Myocyte (in vitro differentiated cells): ENCODE results near the gene ANXA8. TPM values are rescaled to one million over a fixed set of nuclear protein-coding genes. Genes with fewer than 3 reads are reported as not detected.
A peak's percentile ranks its signal among the peaks of the same experiment; 100 is the strongest.
"Not testable (repeated sequence)": the region's sequence is repeated elsewhere in the genome, so short reads cannot be mapped to it uniquely, and the experiment has no call there.

ENCODE experiments used
- DNase-seq: peaks from one replicate; pipeline ENCODE4 v3.0.0-alpha.2; 2012; ENCODE audit warnings: low read depth
- total RNA-seq: library from RNA; depleted of rRNA; stranded (reverse); fragments of >200 nt; gene quantifications from 2 replicates; pipeline ENCODE4 v1.2.3, GENCODE V29; 2014

Gene ANXA8
- total RNA-seq, 1 donor from 2014 or later = not detected

DNA sequence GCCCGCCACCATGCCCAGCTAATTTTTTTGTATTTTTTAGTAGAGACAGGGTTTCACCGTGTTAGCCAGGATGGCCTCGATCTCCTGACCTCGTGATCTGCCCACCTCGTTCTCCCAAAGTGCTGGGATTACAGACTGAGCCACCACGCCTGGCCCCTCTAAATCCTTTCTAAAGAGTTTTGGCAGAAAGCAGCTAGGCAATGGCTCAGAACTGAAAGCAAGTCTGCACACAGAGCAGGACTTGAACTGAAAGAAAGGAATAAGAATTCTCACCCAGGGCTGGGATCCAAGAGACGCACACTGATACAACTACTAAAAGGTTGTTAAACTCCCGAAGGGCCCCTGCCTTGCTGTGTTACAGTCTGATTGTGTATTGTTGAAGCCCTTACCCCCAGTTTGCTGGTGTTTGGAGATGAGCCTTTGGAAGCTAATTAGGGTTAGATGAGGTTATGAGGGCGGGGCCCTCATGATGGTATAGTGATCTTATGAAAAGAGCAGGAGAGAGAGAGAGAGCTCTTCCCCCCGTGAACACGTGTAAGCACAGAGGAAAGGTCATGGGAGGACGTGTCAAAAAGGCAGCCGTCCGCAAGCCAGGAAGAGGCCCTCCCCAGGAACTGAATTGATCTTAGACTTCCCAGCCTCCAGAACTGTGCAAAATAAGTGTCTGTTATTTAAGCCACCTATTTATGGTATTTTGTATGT lies 18.5 kb downstream of the ANXA8 start:
- DNase-seq = not testable (repeated sequence)

- DNase-seq = not testable (repeated sequence)
These were observed 21.1 kb downstream of the ANXA8 start for GRCh38 chr10:47462577-47463358.

DNA sequence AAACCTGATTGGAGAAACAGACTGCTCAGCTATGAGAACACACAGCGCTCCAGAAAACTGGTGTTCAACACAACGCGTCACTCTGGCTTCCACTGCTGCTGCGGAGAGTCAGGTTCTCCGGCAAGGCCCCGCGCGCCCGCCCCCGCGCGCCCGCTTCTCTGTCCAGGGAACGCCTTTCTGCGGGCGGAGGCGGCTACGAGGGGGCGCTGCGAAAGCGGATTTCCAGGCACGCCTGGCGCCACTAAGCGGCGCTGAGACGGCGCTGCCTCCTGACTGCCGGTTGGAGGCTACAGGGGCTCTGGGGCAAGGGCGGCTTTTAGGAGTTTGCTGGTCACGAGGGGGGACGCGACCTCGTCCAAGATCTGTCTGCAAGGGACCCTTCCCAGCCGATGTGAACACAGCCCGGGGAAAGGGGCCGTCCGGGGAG lies 22.6 kb downstream of the ANXA8 start:
- DNase-seq = peak; percentile 56

GRCh38 chr10:47458466-47459154 lies 25.3 kb downstream of the ANXA8 start:
- DNase-seq = peak; percentile 16

GRCh38 chr10:47457826-47458225 lies 26.1 kb downstream of the ANXA8 start:
- no peak for DNase-seq

GRCh38 chr10:47457528-47457820 lies 26.4 kb downstream of the ANXA8 start:
- DNase-seq = no peak

DNA sequence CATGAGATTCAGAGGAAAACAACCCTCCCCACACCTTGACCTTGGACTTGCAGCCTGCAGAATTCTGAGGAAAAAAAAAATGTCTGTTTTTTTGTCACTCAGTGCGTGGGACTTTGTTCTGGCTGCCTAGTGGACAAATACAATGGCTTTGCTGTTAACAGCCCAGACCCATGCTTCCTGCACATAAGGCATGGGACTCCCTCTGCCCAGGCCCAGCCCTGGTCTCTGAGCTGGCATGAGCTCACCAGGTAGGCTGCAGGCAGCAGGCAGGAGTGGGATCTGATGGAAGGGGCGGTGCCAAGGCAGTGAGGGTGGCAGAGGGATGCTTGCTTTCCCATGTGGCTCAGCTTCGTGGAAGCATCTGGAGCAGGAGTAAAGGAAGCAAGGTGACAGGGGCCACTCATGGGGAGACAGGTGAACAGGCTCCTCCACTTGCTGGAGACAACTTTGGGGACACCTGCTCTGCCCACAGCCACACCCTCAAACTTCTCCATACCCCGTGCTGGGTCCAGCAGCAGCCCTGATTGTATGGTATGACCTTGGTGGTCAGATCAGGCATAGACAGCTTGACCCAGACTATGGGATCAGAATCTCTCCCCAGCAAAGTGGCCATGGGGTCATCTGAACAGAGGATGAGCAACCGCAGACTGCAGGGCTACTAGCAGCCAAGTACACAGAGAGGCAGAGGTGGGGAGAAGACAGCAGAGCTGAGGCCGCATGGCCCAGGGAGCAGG lies 27.0 kb downstream of the ANXA8 start:
- DNase-seq = no peak

GRCh38 chr10:47456079-47456785 lies 27.7 kb downstream of the ANXA8 start:
- DNase-seq = no peak

DNA sequence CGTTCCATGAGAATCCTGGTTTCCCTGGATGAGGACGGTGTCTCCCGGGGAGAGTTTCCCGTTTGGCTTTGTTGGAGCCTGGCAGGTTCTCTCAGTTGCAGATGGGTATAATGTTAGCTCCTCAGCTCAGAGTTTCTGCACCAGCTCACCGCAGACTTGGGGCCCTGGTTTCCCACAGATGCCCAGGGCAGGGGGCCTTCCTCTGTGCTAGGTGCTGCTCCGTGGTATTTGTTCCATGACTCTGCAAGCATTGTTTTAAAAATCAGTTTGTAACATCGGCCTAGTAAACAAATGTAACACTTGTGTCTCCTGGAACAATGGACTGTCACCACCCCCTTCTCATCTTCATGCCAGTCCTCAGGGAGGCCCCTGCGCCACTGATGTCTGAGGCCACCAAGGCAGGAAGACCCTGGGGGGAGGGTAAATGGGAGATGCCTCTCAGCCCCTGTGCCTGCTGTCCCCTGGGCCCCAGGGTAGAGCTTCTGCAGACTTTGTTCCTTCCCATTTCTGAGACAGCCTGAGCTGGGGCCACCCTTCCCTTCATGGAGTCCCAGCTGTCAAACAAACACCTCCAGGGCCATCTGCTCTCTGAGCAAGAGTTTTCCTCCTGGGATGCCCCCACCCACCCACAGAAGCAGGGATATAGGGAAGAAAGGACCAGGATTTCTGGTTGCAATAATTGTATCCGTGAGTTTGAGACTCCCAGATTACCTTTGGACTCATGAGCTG lies 28.4 kb downstream of the ANXA8 start:
- not testable (repeated sequence) for DNase-seq

- no peak for DNase-seq
These were observed 29.2 kb downstream of the ANXA8 start for GRCh38 chr10:47454780-47455058.

GRCh38 chr10:47454008-47454779 lies 29.7 kb downstream of the ANXA8 start:
- no peak for DNase-seq

DNA sequence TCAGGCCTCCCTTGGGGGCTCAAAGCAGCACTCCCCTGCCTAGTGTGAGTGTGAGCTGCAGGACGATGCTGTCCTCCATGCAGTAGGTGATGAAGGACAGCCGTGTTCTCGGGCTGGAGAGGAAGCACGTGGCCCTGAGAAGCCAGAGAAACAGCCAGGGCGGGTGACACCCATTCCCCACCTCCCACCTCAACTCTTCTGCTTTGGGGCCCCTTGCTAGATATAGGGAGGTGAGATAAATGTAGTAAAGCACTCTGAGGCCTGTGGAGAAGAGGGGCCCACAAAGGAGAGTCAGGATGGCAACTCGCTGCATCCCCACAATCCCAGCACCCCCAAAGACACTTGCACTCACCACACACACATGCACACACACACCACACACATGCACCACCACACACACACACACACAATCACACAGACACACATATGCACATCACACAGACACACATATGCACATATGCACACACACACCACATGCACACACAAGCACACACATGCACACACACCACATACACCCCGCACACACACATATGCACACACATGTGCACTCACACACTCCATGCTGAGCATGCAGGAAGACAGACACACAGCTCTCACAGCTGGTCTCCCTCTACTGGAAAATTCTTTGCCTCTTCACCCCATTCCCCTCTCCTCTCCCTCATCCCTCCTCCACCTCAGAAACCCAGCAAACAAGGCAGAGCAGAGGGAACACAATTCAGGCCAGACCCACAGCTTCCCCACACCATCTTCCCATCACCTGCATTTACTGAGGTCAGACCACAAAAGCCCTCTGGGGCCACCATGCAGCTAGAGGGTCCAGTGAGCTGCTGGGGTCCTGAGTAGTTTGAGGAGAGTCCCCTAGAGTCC lies 30.5 kb downstream of the ANXA8 start:
- no peak for DNase-seq

DNA sequence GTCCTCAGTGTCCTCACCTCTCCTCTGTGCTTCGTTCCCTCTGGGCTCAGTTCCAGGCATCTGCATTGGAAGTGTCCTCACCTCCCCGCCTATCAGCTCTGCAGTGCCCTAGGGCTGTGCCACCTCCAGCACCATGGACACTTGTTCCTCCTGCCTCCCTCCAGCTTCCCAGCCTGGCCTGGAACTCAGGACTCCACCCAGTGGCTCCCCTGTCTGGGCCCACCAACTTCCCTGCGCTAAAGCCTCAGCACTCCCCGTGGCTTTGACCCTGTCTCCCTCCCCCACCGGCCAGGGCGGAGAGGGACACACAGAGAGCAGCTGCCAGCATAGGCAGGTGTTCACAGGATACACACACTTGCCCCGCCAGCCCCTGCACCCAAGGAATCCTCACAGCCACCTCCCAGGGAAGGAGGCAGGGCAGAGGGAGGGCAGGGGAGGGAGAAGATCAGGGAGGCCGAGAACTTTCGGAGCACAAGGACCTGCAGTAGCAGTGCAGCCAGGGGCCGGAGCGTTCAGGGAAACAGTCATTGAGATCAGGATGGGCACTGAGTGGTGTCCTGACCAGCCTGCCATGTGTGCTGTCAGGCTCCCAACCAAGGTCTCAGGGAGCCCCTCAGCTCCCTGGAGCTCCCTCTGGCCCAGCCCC lies 31.3 kb downstream of the ANXA8 start:
- peak; percentile 43 for DNase-seq

DNA sequence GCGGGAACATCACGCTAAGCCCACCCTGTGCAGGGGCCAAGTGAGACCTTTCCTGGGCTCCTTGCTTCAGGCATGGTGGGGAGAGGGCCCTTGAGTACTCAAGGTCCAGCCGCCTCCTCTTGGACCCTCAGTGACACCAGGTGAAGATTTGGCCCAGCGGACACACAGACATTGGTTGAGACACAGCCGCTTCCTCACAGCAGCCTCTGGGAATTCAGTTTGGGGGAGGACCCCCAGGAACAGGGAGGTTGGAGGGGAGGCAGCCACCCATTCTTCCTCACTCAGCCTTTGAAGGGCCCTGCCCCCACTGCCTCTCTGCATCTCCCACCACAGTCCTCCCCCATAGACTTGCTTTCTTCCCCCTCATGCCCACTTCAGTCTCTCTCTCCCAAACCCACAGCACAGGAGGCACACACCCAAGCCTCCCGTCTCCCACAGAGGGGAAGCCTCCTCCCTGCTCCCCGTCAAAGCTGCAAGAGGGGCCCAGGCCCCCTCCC lies 31.9 kb downstream of the ANXA8 start:
- no peak for DNase-seq

- DNase-seq = no peak
These were observed 32.5 kb downstream of the ANXA8 start for GRCh38 chr10:47451273-47451997.

- DNase-seq = no peak
These were observed 33.5 kb downstream of the ANXA8 start for GRCh38 chr10:47450442-47450841.

DNA sequence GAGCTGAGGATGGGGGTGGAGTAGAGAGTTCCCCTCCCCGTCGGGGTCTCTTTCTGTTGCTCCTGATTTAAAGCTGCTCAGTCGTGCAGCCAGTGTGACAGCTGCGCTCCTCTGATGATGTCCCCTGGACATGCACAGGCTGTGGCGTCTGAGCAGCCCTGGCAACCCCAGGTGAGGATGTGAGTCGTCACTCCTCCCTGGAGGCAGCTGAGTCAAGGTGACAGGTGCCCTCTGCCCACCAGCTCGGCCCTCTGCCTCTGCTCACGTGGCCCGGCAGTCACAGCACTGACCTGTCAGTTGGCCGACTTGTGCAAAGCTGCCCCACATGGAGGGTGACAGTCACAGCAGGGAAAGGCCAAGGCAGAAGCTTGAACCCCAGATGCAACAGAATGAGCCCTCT lies 33.9 kb downstream of the ANXA8 start:
- no peak for DNase-seq
